ENCODE results near the gene RLF.
A peak's percentile ranks its signal among the peaks of the same experiment; 100 is the strongest.

DNA sequence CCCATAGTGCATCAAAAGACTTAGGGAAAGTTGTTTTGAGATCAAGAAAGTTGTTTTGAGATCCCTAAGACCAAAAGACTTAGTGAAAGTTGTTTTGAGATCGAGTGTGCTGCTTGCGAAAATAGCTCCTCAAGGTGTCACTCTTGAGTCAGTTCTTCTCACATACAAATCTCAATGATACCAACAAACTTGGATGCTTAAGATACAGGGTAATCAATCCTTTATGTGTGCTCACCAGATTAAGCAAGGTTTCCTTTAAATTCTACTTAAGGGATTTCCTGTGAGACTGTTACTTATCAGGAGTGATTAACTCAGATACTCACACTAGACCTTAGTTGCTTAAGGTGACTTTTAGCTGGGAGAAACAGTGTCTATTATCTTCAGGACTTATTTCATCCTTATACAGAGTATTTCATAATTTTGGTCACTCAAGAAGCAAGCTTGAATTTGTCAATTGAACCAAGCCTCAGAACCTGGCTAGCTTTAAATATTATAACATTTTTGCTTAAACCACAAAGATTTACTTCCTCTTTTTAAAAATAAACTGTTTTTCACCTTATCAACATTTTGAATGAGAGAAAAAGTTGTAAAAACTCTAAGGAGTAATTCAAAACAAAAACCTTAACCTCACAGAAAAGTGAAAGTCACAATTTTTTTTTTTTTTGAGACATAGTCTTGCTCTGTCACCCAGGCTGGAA lies 8.0 kb upstream of the RLF start:
- TF ChIP-seq CTCF (IDR thresholded peaks at IDR 0.05), result peak; percentile 79; the same call in 1 of the 2 replicates
- no peak for TF ChIP-seq POLR2AphosphoS5 (IDR thresholded peaks at IDR 0.05; ENCODE audit: low read depth, low read length)
- TF ChIP-seq REST (IDR thresholded peaks at IDR 0.05; ENCODE audit: insufficient read depth in 1 of 2, low read depth in 2 of 2, low read length in 1 of 2), result no peak
